HEK293 (cell line): Measurements from ENCODE around the gene DHRS13.
"Not testable (repeated sequence)": the region's sequence is repeated elsewhere in the genome, so short reads cannot be mapped to it uniquely, and the experiment has no call there.

Experiments used
- CTCF ChIA-PET: fragments of 350-600 bp; formaldehyde crosslinking; extraction: SDS; loops from one replicate; lab custom pipeline; 2021; ENCODE audit warnings: antibody characterized with exemption; lab: Yijun Ruan, JAX
- POLR2A ChIA-PET: fragments of 300-600 bp; formaldehyde crosslinking; extraction: SDS; loops from one replicate; lab custom pipeline; 2020; ENCODE audit warnings: antibody characterized with exemption, inconsistent platforms; lab: Yijun Ruan, JAX
- H3K27ac ChIP-seq: fragments of 200-500 bp; sonication (Bioruptor generic); 2 replicates; pipeline ENCODE4 v1.5.1; 2014; ENCODE audit warnings: low read depth, low read length, control low read depth, inconsistent platforms; ENCODE audit errors: extremely low read depth
- H3K36me3 ChIP-seq, 2 experiments: fragments of 200-500 bp in 1 of 2; sonication (Bioruptor generic) in 1 of 2; 1 replicate in 1 of 2; 2 replicates in 1 of 2; pipeline ENCODE4 v1.5.1; 2014 to 2017; ENCODE audit warnings: inconsistent platforms in 2 of 2, low read length in 2 of 2; ENCODE audit not compliant: control insufficient read depth in 2 of 2, insufficient read depth in 1 of 2
- H3K4me1 ChIP-seq: fragments of 200-500 bp; sonication (Bioruptor generic); 2 replicates; pipeline ENCODE4 v1.5.1; 2014; ENCODE audit warnings: mild to moderate bottlenecking, low read length, inconsistent platforms; ENCODE audit not compliant: control insufficient read depth, insufficient read depth
- H3K4me3 ChIP-seq: 2 replicates; pipeline ENCODE4 v1.5.1; 2011; ENCODE audit warnings: low read depth, mild to moderate bottlenecking, control low read depth, low read length, moderate library complexity
- H3K9me3 ChIP-seq: fragments of 200-500 bp; sonication (Bioruptor generic); 2 replicates; pipeline ENCODE4 v1.5.1; 2014; ENCODE audit warnings: low read depth, low read length, inconsistent platforms; ENCODE audit not compliant: control insufficient read depth, insufficient read depth
- KLF9 ChIP-seq: fragments of 450-650 bp; formaldehyde crosslinking; IDR thresholded peaks from 2 replicates; pipeline ENCODE4 v1.5.1; 2016; ENCODE audit warnings: missing biosample characterization, missing genetic modification characterization, low read depth
- PRDM1 ChIP-seq: fragments of 450-650 bp; formaldehyde crosslinking; IDR thresholded peaks from 2 replicates; pipeline ENCODE4; 2016; ENCODE audit warnings: missing biosample characterization, missing genetic modification characterization
- WT1 ChIP-seq: fragments of 450-650 bp; formaldehyde crosslinking; IDR thresholded peaks from 2 replicates; pipeline ENCODE4 v1.5.1; 2016; ENCODE audit warnings: missing biosample characterization, missing genetic modification characterization
- YY2 ChIP-seq: fragments of 450-650 bp; formaldehyde crosslinking; IDR thresholded peaks from 2 replicates; pipeline ENCODE4 v1.5.1; 2016; ENCODE audit warnings: missing biosample characterization, missing genetic modification characterization
- ZBTB1 ChIP-seq: fragments of 450-650 bp; formaldehyde crosslinking; IDR thresholded peaks from 2 replicates; pipeline ENCODE4 v1.5.1; 2016; ENCODE audit warnings: missing biosample characterization, missing genetic modification characterization
- ZBTB20 ChIP-seq: fragments of 450-650 bp; formaldehyde crosslinking; IDR thresholded peaks from 2 replicates; pipeline ENCODE4 v1.5.1; 2016; ENCODE audit warnings: missing biosample characterization, missing genetic modification characterization
- ZIC2 ChIP-seq: fragments of 450-650 bp; formaldehyde crosslinking; IDR thresholded peaks from 2 replicates; pipeline ENCODE4 v1.5.1; 2016; ENCODE audit warnings: missing biosample characterization, missing genetic modification characterization
- ZNF157 ChIP-seq: fragments of 450-650 bp; formaldehyde crosslinking; IDR thresholded peaks from 2 replicates; pipeline ENCODE4 v1.5.1; 2016; ENCODE audit warnings: missing biosample characterization, missing genetic modification characterization
- ZNF2 ChIP-seq: fragments of 450-650 bp; formaldehyde crosslinking; IDR thresholded peaks from 2 replicates; pipeline ENCODE4 v1.5.1; 2016; ENCODE audit warnings: missing biosample characterization, missing genetic modification characterization
- ZNF341 ChIP-seq: fragments of 450-650 bp; formaldehyde crosslinking; IDR thresholded peaks from 2 replicates; pipeline ENCODE4; 2016; ENCODE audit warnings: low read depth, missing biosample characterization, missing genetic modification characterization
- ZNF366 ChIP-seq: fragments of 450-650 bp; formaldehyde crosslinking; conservative IDR thresholded peaks from 2 replicates; pipeline ENCODE4 v1.5.1; 2016; ENCODE audit warnings: missing biosample characterization, missing genetic modification characterization
- ZNF548 ChIP-seq: fragments of 450-650 bp; formaldehyde crosslinking; IDR thresholded peaks from 2 replicates; pipeline ENCODE4 v1.5.1; 2016; ENCODE audit warnings: missing biosample characterization, missing genetic modification characterization
- ZNF560 ChIP-seq: fragments of 450-650 bp; formaldehyde crosslinking; IDR thresholded peaks from 2 replicates; pipeline ENCODE4 v1.5.1; 2017; ENCODE audit warnings: missing biosample characterization, missing genetic modification characterization, borderline replicate concordance
- ZNF600 ChIP-seq: fragments of 450-650 bp; formaldehyde crosslinking; IDR thresholded peaks from 2 replicates; pipeline ENCODE4 v1.5.1; 2016; ENCODE audit warnings: missing biosample characterization, missing genetic modification characterization
- ZNF623 ChIP-seq: fragments of 450-650 bp; formaldehyde crosslinking; IDR thresholded peaks from 2 replicates; pipeline ENCODE4 v1.5.1; 2016; ENCODE audit warnings: missing biosample characterization, missing genetic modification characterization
- ZNF664 ChIP-seq: fragments of 450-650 bp; formaldehyde crosslinking; IDR thresholded peaks from 2 replicates; pipeline ENCODE4 v1.5.1; 2016; ENCODE audit warnings: missing biosample characterization, missing genetic modification characterization
- ZNF76 ChIP-seq: fragments of 450-650 bp; formaldehyde crosslinking; IDR thresholded peaks from 2 replicates; pipeline ENCODE4; 2016; ENCODE audit warnings: low read depth, missing biosample characterization, missing genetic modification characterization, borderline replicate concordance
- ZNF791 ChIP-seq: fragments of 450-650 bp; formaldehyde crosslinking; IDR thresholded peaks from 2 replicates; pipeline ENCODE4 v1.5.1; 2016; ENCODE audit warnings: missing biosample characterization, missing genetic modification characterization
- TF ChIP-seq, protein P1 (sequence below): fragments of 450-650 bp; formaldehyde crosslinking; IDR thresholded peaks from 2 replicates; pipeline ENCODE4; 2016; ENCODE audit warnings: missing biosample characterization, missing genetic modification characterization
- TF ChIP-seq, protein P2 (sequence below): fragments of 450-650 bp; formaldehyde crosslinking; IDR thresholded peaks from 2 replicates; pipeline ENCODE4 v1.5.1; 2016; ENCODE audit warnings: missing biosample characterization, missing genetic modification characterization
- TF ChIP-seq, protein P3 (sequence below): fragments of 450-650 bp; formaldehyde crosslinking; IDR thresholded peaks from 2 replicates; pipeline ENCODE4 v1.5.1; 2016; ENCODE audit warnings: missing biosample characterization, missing genetic modification characterization
- TF ChIP-seq, protein P4 (sequence below): fragments of 450-650 bp; formaldehyde crosslinking; IDR thresholded peaks from 2 replicates; pipeline ENCODE4 v1.5.1; 2016; ENCODE audit warnings: missing biosample characterization, missing genetic modification characterization

DHRS13 gene

DNA sequence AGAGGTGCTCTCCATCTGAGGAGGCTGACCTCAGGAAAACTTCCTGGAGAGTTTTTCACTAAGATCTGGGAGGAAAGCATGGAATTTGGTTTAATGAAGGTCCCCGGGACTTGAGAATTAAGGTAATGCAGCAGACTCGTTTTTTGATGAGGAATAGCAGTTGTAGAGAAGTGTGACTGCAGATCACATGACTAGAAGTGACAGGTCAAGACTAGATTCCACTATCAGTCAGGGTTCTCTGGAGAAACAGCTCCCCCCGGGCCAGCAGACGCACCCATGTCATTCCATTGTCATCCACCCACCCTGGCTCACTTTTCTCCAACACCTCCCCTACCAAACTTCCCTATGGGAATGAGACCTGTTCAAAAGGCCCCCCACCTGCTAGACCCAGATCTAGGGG is 1.9 kb upstream of the DHRS13 start:
- H3K4me3 ChIP-seq = no peak overlapping the region
- CTCF ChIA-PET = interaction anchor here (0.6 to 18.6 kb wide), 9 partner anchors 11 to 183 kb away, joined by 3 to 142 read pairs (median 5); partner anchors contain the start of genes NEK8 and TLCD1
- no peaks in the 10 kb centered on the region for H3K9me3 ChIP-seq
- no peaks in the 10 kb centered on the region for H3K4me1 ChIP-seq
- peaks cover 18 to 61% of the 10 kb centered on the region in 2 experiments for H3K36me3 ChIP-seq
- H3K27ac ChIP-seq = no peak overlapping the region
- POLR2A ChIA-PET = interaction anchor here (0.9 to 1.5 kb wide), 3 partner anchors 45 to 178 kb away, joined by 3 to 4 read pairs (median 3); partner anchors contain the start of gene TLCD1
- TF ChIP-seq PRDM1 (tag by site-specific recombination) (0 out of 2 replicates have a peak, but pooled peaks have one; percentile 30), ZNF791 (tag by site-specific recombination) (no peak)

DNA sequence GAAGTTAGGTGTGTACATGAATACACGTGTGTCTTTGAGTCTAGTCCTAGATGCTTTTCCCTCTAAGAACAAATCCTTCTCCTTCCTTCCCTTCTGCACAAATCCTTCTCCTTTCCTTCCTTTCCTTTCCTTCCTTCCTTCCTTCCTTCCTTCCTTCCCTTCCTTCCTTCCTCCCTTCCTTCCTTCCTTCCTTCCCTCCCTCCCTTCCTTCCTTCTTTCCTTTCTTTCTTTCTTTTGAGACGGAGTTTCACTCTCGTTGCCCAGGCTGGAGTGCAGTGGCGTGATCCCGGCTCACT is 615 bp upstream of the DHRS13 start:
- H3K9me3 ChIP-seq, H3K4me3 ChIP-seq, H3K4me1 ChIP-seq, H3K27ac ChIP-seq: not testable (repeated sequence)
- H3K36me3 ChIP-seq = peaks cover 7 to 50% of the 10 kb centered on the region in 2 experiments; a peak in 2 of 3 replicates
- TF ChIP-seq ZNF366 (tag by site-specific recombination) (peak; percentile 100), PRDM1 (tag by site-specific recombination) (peak; percentile 61), ZNF600 (tag by site-specific recombination) (0 out of 2 replicates have a peak, but pooled peaks have one; percentile 26)
- TF ChIP-seq, protein P1, sequence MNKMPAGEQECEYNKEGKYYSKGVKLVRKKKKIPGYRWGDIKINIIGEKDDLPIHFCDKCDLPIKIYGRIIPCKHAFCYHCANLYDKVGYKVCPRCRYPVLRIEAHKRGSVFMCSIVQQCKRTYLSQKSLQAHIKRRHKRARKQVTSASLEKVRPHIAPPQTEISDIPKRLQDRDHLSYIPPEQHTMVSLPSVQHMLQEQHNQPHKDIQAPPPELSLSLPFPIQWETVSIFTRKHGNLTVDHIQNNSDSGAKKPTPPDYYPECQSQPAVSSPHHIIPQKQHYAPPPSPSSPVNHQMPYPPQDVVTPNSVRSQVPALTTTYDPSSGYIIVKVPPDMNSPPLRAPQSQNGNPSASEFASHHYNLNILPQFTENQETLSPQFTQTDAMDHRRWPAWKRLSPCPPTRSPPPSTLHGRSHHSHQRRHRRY (tag by site-specific recombination) = peak; percentile 12; the same call in 1 of the 2 replicates
- ChIA-PET CTCF (interaction anchor here (0.6 to 18.6 kb wide), 24 partner anchors 8 to 367 kb away, joined by 3 to 142 read pairs (median 5); partner anchors contain the start of genes NEK8, PHF12 and TLCD1), POLR2A (interaction anchor here (1.5 kb wide), 1 partner anchor 48 kb away, joined by 3 read pairs; no protein-coding TSS in a partner anchor)

DNA sequence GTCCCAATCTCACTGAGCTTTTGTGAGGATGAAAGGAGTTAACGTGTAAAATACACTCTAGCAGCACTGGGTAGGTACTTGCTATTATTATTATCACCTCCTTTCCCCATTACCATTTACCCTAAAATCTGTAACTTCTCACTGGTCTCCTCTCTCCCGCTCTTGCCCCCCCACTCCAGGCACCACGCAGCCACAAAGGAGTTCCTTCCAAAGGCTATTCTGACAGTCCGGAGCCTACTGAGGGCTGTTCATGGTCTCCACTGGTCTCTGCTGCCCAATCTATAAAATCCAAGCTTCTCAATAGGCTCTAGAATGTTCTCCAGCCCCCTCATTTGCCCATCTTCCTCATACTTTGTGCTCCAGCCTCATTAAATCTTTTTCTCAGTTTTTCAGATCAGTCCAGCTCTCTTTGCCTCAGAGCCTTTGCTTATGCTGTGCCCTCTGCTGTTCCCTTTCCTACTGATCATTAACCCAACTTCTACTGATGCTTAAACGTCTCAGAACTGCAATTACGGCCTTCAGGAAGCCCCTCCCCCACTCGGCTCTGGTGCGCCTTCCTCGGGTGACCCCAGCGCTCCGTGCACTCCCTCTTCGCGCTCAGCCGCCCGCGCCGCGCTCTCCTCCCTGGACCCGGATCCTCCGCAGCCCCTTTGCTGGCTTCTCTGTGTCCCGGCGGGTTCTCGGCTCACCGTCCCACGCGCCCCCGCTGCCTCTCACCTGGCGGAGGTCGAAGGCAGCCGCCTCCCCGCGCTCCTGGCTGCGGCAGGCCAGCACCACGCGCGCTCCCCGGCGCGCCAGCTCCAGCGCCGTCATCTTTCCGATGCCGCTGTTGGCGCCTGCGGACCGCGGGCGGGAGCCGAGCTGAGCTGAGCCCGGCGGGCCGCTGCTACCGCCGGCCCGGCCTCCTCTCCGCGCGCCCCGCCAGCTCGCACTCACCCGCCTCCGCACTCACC is 737 bp downstream of the DHRS13 start:
- peak overlapping the region; percentile 77 for H3K27ac ChIP-seq
- ChIA-PET POLR2A (interaction anchor here (0.5 to 2.1 kb wide), 10 partner anchors 10 to 183 kb away, joined by 3 to 9 read pairs (median 4); partner anchors contain the start of genes FAM222B, PHF12, RPL23A and TLCD1), CTCF (interaction anchor here (0.5 to 18.6 kb wide), 23 partner anchors 10 to 395 kb away, joined by 3 to 142 read pairs (median 4); partner anchors contain the start of genes NEK8, PHF12 and TLCD1)
- peak overlapping the region; percentile 65 for H3K4me3 ChIP-seq
- H3K4me1 ChIP-seq = peaks cover 4% of the 10 kb centered on the region; the same call in 1 of the 2 replicates
- no peaks in the 10 kb centered on the region for H3K9me3 ChIP-seq
- peaks cover 3 to 37% of the 10 kb centered on the region in 2 experiments; a peak in 1 of 3 replicates for H3K36me3 ChIP-seq
- peak; percentile 58 for TF ChIP-seq ZNF623
- TF ChIP-seq, protein P2, sequence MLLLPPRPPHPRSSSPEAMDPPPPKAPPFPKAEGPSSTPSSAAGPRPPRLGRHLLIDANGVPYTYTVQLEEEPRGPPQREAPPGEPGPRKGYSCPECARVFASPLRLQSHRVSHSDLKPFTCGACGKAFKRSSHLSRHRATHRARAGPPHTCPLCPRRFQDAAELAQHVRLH (tag by site-specific recombination) = 0 out of 2 replicates have a peak, but pooled peaks have one; percentile 41
- TF ChIP-seq ZNF157 (tag by site-specific recombination) = no peak
- peak; percentile 60; the same call in 1 of the 2 replicates for TF ChIP-seq ZBTB20 (tag by site-specific recombination)
- TF ChIP-seq ZBTB1 (tag by site-specific recombination) = no peak
- TF ChIP-seq ZNF560 (tag by site-specific recombination) = no peak
- TF ChIP-seq ZNF341 (tag by site-specific recombination) = peak; percentile 82
- TF ChIP-seq KLF9 (tag by site-specific recombination) = 0 out of 2 replicates have a peak, but pooled peaks have one; percentile 27
- no peak for TF ChIP-seq ZNF548 (tag by site-specific recombination)
- 0 out of 2 replicates have a peak, but pooled peaks have one; percentile 13 for TF ChIP-seq ZNF76 (tag by site-specific recombination)
- TF ChIP-seq, protein P3, sequence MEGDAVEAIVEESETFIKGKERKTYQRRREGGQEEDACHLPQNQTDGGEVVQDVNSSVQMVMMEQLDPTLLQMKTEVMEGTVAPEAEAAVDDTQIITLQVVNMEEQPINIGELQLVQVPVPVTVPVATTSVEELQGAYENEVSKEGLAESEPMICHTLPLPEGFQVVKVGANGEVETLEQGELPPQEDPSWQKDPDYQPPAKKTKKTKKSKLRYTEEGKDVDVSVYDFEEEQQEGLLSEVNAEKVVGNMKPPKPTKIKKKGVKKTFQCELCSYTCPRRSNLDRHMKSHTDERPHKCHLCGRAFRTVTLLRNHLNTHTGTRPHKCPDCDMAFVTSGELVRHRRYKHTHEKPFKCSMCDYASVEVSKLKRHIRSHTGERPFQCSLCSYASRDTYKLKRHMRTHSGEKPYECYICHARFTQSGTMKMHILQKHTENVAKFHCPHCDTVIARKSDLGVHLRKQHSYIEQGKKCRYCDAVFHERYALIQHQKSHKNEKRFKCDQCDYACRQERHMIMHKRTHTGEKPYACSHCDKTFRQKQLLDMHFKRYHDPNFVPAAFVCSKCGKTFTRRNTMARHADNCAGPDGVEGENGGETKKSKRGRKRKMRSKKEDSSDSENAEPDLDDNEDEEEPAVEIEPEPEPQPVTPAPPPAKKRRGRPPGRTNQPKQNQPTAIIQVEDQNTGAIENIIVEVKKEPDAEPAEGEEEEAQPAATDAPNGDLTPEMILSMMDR (tag by site-specific recombination) = peak; percentile 64
- TF ChIP-seq ZNF2 (tag by site-specific recombination) = peak; percentile 59; the same call in 1 of the 2 replicates
- TF ChIP-seq, protein P4, sequence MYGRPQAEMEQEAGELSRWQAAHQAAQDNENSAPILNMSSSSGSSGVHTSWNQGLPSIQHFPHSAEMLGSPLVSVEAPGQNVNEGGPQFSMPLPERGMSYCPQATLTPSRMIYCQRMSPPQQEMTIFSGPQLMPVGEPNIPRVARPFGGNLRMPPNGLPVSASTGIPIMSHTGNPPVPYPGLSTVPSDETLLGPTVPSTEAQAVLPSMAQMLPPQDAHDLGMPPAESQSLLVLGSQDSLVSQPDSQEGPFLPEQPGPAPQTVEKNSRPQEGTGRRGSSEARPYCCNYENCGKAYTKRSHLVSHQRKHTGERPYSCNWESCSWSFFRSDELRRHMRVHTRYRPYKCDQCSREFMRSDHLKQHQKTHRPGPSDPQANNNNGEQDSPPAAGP (tag by site-specific recombination) = peak; percentile 49
- peak; percentile 48; the same call in 1 of the 2 replicates for TF ChIP-seq WT1 (tag by site-specific recombination)
- peak; percentile 100 for TF ChIP-seq ZNF664
- peak; percentile 32 for TF ChIP-seq ZIC2
- TF ChIP-seq YY2 = no peak
